Measurements from ENCODE around the gene PSPH. TPM values are rescaled to one million over a fixed set of nuclear protein-coding genes. Genes with fewer than 3 reads are reported as not detected.

Gene PSPH
- total RNA-seq, 1 donor from 2014 or later, result 38.6 TPM

DNA sequence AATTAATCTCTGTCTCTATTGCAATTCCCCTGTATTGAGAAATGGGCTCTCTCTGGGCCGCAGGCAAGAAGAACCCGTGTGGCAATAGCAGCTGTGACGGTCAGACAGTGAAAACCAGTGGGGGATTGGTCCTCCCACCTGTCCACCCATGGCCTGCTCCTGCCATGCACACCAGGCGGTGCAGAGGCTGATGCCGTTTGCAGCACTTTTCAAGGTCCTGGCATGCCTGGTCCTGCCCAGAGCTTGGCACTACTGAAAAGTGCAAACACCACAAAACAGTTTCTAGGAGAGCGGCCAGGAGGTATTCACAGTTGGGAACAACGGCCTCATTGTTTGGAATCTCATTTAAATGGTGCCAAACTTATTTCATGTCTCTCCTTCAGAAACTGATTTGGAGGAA, 41.5 kb downstream of the PSPH start:
- H3K4me3 ChIP-seq (ENCODE audit: low read depth, low read length), result no peak overlapping the region
- TF ChIP-seq, protein P1, sequence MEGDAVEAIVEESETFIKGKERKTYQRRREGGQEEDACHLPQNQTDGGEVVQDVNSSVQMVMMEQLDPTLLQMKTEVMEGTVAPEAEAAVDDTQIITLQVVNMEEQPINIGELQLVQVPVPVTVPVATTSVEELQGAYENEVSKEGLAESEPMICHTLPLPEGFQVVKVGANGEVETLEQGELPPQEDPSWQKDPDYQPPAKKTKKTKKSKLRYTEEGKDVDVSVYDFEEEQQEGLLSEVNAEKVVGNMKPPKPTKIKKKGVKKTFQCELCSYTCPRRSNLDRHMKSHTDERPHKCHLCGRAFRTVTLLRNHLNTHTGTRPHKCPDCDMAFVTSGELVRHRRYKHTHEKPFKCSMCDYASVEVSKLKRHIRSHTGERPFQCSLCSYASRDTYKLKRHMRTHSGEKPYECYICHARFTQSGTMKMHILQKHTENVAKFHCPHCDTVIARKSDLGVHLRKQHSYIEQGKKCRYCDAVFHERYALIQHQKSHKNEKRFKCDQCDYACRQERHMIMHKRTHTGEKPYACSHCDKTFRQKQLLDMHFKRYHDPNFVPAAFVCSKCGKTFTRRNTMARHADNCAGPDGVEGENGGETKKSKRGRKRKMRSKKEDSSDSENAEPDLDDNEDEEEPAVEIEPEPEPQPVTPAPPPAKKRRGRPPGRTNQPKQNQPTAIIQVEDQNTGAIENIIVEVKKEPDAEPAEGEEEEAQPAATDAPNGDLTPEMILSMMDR (conservative IDR thresholded peaks at IDR 0.05; ENCODE audit: low read depth, low read length), result no peak
- DNase-seq (ENCODE audit: low read depth), result no peak

DNA sequence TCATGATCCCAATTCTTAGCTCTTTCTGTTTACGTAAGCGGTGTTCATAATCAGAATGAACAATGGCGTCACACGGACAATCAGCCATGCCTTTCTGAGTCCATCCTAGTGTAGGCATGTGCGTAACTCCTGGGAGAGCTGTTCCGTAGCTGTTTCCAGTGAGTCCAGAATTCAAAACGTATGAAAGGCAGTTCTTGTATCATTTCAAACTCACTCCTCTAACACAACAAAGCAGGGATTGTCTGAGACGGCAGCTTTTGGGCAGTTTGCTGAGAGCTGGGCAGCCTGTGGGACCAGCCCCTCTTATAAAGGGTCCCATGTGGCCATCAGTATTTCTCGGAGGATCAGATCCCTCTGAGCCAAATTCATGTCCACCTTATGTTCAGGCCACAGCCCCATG, 43.4 kb downstream of the PSPH start:
- DNase-seq (ENCODE audit: low read depth), result no peak
- TF ChIP-seq, protein P1 (conservative IDR thresholded peaks at IDR 0.05; ENCODE audit: low read depth, low read length), result no peak
- H3K4me3 ChIP-seq (ENCODE audit: low read depth, low read length), result no peak overlapping the region

DNA sequence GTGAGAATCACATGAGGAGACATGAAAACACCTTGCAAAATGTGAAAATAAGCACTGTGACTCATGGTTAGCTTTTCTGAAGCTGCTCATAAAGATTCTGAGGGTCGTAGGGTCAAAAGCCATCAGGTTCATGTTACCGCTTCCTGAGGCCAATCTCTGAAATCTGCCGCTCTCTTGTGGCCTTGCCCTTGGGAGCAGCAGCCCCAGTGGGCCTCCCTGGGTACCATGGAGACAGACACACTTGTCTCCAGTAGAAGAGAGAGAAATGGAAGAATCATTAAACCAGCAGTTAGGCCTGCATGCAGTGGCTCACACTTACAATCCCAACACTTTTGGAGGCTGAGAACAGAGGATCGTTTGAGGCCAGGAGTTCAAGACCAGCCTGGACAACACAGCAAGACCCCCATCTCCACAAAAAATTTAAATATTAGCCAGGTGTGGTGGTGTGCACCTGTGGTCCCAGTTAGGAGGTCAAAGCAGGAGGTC, 44.0 kb downstream of the PSPH start:
- TF ChIP-seq, protein P1 (conservative IDR thresholded peaks at IDR 0.05; ENCODE audit: low read depth, low read length), result no peak
- DNase-seq (ENCODE audit: low read depth), result no peak
- H3K4me3 ChIP-seq (ENCODE audit: low read depth, low read length), result no peak overlapping the region

DNA sequence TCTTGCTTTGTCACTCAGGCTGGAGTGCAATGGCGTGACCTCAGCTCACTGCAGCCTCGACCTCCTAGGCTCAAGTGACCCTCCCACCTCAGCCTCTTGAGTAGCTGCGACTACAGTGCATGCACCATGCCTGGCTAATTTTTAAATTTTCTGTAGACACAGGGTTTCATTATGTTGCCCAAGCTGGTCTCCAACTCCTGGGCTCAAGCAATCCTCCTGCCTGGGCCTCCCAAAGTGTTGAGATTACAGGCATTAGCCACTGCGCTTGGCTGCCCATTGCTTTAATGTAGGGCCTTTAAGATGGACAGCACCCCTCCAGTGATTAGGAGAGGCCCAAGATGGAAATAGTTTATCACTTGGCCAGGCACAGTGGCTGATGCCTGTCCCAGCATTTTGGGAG, 47.5 kb downstream of the PSPH start:
- TF ChIP-seq, protein P1 (conservative IDR thresholded peaks at IDR 0.05; ENCODE audit: low read depth, low read length), result no peak
- H3K4me3 ChIP-seq (ENCODE audit: low read depth, low read length), result no peak overlapping the region
- no peak for DNase-seq (ENCODE audit: low read depth)

GRCh38 chr7:55996856-55997500, 54.3 kb downstream of the PSPH start:
- TF ChIP-seq, protein P1 (conservative IDR thresholded peaks at IDR 0.05; ENCODE audit: low read depth, low read length), result no peak
- no peak overlapping the region for H3K4me3 ChIP-seq (ENCODE audit: low read depth, low read length)
- DNase-seq (ENCODE audit: low read depth), result no peak

GRCh38 chr7:55992346-55992745, 58.9 kb downstream of the PSPH start:
- DNase-seq (ENCODE audit: low read depth), result no peak
- TF ChIP-seq, protein P1 (conservative IDR thresholded peaks at IDR 0.05; ENCODE audit: low read depth, low read length), result no peak
- H3K4me3 ChIP-seq (ENCODE audit: low read depth, low read length), result no peak overlapping the region

- DNase-seq (ENCODE audit: low read depth), result no peak
- H3K4me3 ChIP-seq (ENCODE audit: low read depth, low read length), result no peak overlapping the region
- TF ChIP-seq, protein P1 (conservative IDR thresholded peaks at IDR 0.05; ENCODE audit: low read depth, low read length), result no peak
These were observed 67.7 kb downstream of the PSPH start for GRCh38 chr7:55983537-55983936.
